ENCODE data around the gene SELENOF. TPM values are rescaled to one million over a fixed set of nuclear protein-coding genes. Genes with fewer than 3 reads are reported as not detected.

The SELENOF gene
- total RNA-seq, 1 experiment from 2014 or later, result 175 TPM

DNA sequence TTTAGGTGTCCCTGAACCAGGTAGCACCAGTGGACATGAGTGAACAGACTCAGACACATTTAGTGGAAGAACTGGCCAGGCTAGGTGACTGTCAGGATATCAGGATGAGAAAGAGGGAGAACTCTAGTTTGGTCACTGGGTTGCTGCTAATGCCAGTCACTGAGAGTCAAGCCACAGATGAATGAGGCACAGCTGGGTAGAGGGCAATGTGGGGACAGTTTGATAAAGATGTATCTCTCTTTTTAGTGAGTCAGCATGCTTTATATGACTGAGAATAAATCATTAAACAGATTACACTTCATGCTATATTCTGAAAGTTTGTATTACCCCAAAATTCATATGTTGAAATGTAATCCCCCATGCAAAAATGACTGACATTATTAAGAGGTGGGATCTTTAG, 87.1 kb downstream of the SELENOF start:
- ChIA-PET RAD21 (ENCODE audit: low non-redundant PET in 1 of 2, low total read pairs in 2 of 2, uncharacterized antibody in 2 of 2, unreplicated experiment in 2 of 2) (no interaction called here), CTCF (no interaction called here), POLR2A (no interaction called here)
- Histone ChIP-seq H3K36me3 (ENCODE audit: control insufficient read depth in 1 of 2, insufficient read depth in 2 of 2, low read length in 2 of 2) (no peaks in the 10 kb centered on the region), H4K20me1 (ENCODE audit: insufficient read depth) (no peaks in the 10 kb centered on the region), H3K4me2 (ENCODE audit: low read length) (no peak overlapping the region), H3K27ac (ENCODE audit: low read depth, low read length) (no peak overlapping the region), H3K9ac (ENCODE audit: low read length) (no peak overlapping the region), H3K9me2 (ENCODE audit: insufficient read depth) (no peaks in the 10 kb centered on the region), H3K9me3 (ENCODE audit: control insufficient read depth in 1 of 2, insufficient read depth in 1 of 2, low read depth in 1 of 2, low read length in 2 of 2) (no peaks in the 10 kb centered on the region), H3K27me3 (ENCODE audit: insufficient read depth, low read length) (no peaks in the 10 kb centered on the region), H2AFZ (ENCODE audit: low read depth, low read length, poor library complexity, severe bottlenecking) (no peak overlapping the region), H3K4me3 (replicated peaks in 1 of 2; ENCODE audit: low read depth in 1 of 2, low read length in 2 of 2) (no peak overlapping the region), H3K4me1 (ENCODE audit: control insufficient read depth in 1 of 2, insufficient read depth in 2 of 2, low read length in 2 of 2) (no peaks in the 10 kb centered on the region), H3K79me2 (ENCODE audit: insufficient read depth, low read length) (no peaks in the 10 kb centered on the region)
- ATAC-seq (no peak), DNase-seq (ENCODE audit: low read depth, low spot score) (no peak)
- intact Hi-C loops (cut with micrococcal nuclease), result no loop called here
- TF ChIP-seq ELF1 (IDR thresholded peaks at IDR 0.05; ENCODE audit: borderline replicate concordance, low read depth) (no peak), FOSL1 (IDR thresholded peaks at IDR 0.05; ENCODE audit: low read depth) (no peak), EGR1 (IDR thresholded peaks at IDR 0.05; ENCODE audit: low read depth) (no peak), ZNF274 (IDR thresholded peaks at IDR 0.05; ENCODE audit: low read depth, low read length) (no peak), JUND (IDR thresholded peaks at IDR 0.05) (no peak), TCF7L2 (IDR thresholded peaks at IDR 0.05; ENCODE audit: borderline replicate concordance, extremely low read depth, insufficient read depth, insufficient read length) (no peak), EZH2 (IDR thresholded peaks at IDR 0.05) (no peak), CBX3 (IDR thresholded peaks at IDR 0.05; ENCODE audit: low read depth) (no peak), POLR2A (IDR thresholded peaks at IDR 0.05; ENCODE audit: borderline replicate concordance, extremely low read depth, insufficient read depth, insufficient read length) (no peak), POLR2AphosphoS5 (IDR thresholded peaks at IDR 0.05; ENCODE audit: low read depth, low read length) (no peak), ZFX (IDR thresholded peaks at IDR 0.05) (no peak), CEBPB (IDR thresholded peaks at IDR 0.05; ENCODE audit: low read depth) (no peak), RAD21 (IDR thresholded peaks at IDR 0.05; ENCODE audit: low read depth) (no peak), SIN3A (IDR thresholded peaks at IDR 0.05; ENCODE audit: low read depth) (no peak)
- TF ChIP-seq, protein P1, sequence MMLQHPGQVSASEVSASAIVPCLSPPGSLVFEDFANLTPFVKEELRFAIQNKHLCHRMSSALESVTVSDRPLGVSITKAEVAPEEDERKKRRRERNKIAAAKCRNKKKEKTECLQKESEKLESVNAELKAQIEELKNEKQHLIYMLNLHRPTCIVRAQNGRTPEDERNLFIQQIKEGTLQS (IDR thresholded peaks at IDR 0.05), result no peak
- TF ChIP-seq, protein P2, sequence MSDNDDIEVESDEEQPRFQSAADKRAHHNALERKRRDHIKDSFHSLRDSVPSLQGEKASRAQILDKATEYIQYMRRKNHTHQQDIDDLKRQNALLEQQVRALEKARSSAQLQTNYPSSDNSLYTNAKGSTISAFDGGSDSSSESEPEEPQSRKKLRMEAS (IDR thresholded peaks at IDR 0.05), result no peak
- TF ChIP-seq, protein P3, sequence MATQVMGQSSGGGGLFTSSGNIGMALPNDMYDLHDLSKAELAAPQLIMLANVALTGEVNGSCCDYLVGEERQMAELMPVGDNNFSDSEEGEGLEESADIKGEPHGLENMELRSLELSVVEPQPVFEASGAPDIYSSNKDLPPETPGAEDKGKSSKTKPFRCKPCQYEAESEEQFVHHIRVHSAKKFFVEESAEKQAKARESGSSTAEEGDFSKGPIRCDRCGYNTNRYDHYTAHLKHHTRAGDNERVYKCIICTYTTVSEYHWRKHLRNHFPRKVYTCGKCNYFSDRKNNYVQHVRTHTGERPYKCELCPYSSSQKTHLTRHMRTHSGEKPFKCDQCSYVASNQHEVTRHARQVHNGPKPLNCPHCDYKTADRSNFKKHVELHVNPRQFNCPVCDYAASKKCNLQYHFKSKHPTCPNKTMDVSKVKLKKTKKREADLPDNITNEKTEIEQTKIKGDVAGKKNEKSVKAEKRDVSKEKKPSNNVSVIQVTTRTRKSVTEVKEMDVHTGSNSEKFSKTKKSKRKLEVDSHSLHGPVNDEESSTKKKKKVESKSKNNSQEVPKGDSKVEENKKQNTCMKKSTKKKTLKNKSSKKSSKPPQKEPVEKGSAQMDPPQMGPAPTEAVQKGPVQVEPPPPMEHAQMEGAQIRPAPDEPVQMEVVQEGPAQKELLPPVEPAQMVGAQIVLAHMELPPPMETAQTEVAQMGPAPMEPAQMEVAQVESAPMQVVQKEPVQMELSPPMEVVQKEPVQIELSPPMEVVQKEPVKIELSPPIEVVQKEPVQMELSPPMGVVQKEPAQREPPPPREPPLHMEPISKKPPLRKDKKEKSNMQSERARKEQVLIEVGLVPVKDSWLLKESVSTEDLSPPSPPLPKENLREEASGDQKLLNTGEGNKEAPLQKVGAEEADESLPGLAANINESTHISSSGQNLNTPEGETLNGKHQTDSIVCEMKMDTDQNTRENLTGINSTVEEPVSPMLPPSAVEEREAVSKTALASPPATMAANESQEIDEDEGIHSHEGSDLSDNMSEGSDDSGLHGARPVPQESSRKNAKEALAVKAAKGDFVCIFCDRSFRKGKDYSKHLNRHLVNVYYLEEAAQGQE (IDR thresholded peaks at IDR 0.05; ENCODE audit: low read depth), result no peak
- TF ChIP-seq, protein P4, sequence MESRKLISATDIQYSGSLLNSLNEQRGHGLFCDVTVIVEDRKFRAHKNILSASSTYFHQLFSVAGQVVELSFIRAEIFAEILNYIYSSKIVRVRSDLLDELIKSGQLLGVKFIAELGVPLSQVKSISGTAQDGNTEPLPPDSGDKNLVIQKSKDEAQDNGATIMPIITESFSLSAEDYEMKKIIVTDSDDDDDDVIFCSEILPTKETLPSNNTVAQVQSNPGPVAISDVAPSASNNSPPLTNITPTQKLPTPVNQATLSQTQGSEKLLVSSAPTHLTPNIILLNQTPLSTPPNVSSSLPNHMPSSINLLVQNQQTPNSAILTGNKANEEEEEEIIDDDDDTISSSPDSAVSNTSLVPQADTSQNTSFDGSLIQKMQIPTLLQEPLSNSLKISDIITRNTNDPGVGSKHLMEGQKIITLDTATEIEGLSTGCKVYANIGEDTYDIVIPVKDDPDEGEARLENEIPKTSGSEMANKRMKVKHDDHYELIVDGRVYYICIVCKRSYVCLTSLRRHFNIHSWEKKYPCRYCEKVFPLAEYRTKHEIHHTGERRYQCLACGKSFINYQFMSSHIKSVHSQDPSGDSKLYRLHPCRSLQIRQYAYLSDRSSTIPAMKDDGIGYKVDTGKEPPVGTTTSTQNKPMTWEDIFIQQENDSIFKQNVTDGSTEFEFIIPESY (IDR thresholded peaks at IDR 0.05; ENCODE audit: extremely low read depth, insufficient replicate concordance, low read length), result no peak
- BruUV-seq (replicated peaks), result no TSS peak
